Brain microvascular endothelial cell (primary cell): ENCODE data around the gene TMIGD1.

Experiments
- DNase-seq: peaks from one replicate; pipeline ENCODE4 v3.0.0-alpha.2; 2020
- H3K27ac ChIP-seq: fragments of 250-450 bp; sonication (Bioruptor Pico); 2 replicates; pipeline ENCODE4 v1.5.1; 2020; ENCODE audit warnings: mild to moderate bottlenecking, moderate library complexity
- H3K27me3 ChIP-seq: fragments of 250-450 bp; sonication (Bioruptor Pico); replicated peaks from 2 replicates; pipeline ENCODE4 v1.5.1; 2020; ENCODE audit warnings: mild to moderate bottlenecking
- H3K36me3 ChIP-seq: fragments of 250-450 bp; sonication (Bioruptor Pico); replicated peaks from 2 replicates; pipeline ENCODE4 v1.5.1; 2020; ENCODE audit warnings: mild to moderate bottlenecking
- H3K4me3 ChIP-seq: 2 replicates; pipeline ENCODE4 v1.5.1; 2011; ENCODE audit warnings: low read depth, mild to moderate bottlenecking, control low read depth, low read length, moderate library complexity
- in situ Hi-C: cut with HindIII; loops from 2 replicates; pipeline ENCODE4 v1.10.0; 2017; ENCODE audit warnings: low sequenced_read_pairs, low pct_ligation_motif_present
- TF ChIP-seq, protein P1 (sequence below): IDR thresholded peaks from 2 replicates; pipeline ENCODE4 v1.5.1; 2011; ENCODE audit warnings: low read depth, mild to moderate bottlenecking, moderate library complexity, low read length, control low read depth, inconsistent platforms; ENCODE audit errors: missing control alignments

The TMIGD1 gene

DNA sequence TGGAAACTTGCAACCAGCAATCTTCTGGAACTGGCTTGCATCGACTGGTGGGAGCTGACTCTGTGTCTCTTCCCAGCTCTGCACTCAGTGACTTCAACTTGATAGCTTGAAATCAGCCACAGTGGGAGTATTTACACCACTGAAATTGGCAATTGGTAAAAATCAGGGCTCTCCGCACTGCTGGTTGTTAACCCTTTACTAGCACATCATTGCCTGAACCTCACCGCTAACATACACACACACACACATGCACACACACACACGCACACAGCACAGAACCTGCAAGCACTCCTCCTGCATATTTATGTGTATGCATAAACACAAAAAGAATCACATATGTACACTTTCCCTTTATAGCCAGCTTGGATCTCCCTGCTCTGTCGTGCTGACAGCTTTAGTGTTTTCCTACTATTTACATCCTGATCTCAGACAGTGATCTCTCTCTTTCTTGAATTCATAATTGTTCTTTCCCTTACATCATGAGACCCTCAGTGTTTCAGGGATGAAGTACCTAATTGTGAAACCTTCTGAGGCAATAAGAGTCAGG, 7.9 kb upstream of the TMIGD1 start:
- no peaks in the 10 kb centered on the region for H3K27me3 ChIP-seq
- in situ Hi-C loops, result no loop called here
- H3K4me3 ChIP-seq, result no peak overlapping the region
- H3K36me3 ChIP-seq, result no peaks in the 10 kb centered on the region
- TF ChIP-seq, protein P1, sequence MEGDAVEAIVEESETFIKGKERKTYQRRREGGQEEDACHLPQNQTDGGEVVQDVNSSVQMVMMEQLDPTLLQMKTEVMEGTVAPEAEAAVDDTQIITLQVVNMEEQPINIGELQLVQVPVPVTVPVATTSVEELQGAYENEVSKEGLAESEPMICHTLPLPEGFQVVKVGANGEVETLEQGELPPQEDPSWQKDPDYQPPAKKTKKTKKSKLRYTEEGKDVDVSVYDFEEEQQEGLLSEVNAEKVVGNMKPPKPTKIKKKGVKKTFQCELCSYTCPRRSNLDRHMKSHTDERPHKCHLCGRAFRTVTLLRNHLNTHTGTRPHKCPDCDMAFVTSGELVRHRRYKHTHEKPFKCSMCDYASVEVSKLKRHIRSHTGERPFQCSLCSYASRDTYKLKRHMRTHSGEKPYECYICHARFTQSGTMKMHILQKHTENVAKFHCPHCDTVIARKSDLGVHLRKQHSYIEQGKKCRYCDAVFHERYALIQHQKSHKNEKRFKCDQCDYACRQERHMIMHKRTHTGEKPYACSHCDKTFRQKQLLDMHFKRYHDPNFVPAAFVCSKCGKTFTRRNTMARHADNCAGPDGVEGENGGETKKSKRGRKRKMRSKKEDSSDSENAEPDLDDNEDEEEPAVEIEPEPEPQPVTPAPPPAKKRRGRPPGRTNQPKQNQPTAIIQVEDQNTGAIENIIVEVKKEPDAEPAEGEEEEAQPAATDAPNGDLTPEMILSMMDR, result no peak
- H3K27ac ChIP-seq, result no peak overlapping the region
- no peak for DNase-seq

DNA sequence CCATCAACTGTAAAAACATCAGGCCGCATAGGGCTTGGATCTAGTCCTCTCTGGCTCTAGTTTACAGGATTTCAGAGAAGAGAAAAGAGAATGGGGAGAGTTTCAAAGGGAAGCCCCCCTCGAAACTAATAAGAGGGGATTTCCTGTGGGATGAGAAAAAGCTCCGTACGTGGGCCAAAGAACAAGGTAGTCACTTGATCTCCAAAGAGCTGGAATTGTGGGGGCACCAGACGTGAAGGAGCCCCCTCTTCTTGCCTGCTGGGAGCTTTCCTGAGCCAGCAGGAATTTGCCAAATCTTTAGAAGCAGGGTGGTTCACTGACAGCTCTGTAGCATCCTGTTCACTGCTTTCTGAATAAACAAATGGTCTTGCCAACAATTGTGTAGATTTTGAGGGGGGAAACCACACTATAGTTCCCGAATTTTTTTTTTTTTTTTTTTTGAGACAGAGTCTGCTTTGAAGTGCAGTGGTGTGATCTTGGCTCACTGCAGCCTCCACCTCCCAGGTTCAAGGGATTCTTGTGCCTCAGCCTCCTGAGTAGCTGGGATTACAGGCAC, 7.0 kb upstream of the TMIGD1 start:
- Histone ChIP-seq H3K27me3 (no peaks in the 10 kb centered on the region), H3K27ac (peak overlapping the region; percentile 41), H3K4me3 (no peak overlapping the region), H3K36me3 (no peaks in the 10 kb centered on the region)
- no peak for DNase-seq
- in situ Hi-C loops, result no loop called here
- TF ChIP-seq, protein P1, result no peak

DNA sequence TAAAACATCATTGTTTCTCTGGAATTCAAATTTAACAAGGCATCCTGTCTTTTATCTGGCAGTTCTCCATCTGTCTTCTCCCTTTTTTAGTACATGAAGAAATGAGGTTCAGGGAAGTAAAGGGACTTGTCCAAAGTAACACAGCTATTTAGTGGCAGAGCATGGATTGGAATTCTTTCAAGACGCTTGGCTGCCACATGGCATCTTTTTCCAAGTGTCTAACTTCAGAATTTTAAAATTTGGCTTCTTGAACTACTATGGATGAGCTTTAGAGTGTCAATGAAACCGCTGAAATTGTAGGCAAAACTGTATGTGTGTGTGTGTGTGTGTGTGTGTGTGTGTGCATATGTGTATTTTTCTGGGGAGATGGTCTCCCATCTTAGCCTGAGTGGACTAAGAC, 5.2 kb upstream of the TMIGD1 start:
- Histone ChIP-seq H3K36me3 (no peaks in the 10 kb centered on the region), H3K4me3 (no peak overlapping the region), H3K27me3 (no peaks in the 10 kb centered on the region), H3K27ac (no peak overlapping the region)
- no peak for DNase-seq
- TF ChIP-seq, protein P1, result no peak
- in situ Hi-C loops, result no loop called here

DNA sequence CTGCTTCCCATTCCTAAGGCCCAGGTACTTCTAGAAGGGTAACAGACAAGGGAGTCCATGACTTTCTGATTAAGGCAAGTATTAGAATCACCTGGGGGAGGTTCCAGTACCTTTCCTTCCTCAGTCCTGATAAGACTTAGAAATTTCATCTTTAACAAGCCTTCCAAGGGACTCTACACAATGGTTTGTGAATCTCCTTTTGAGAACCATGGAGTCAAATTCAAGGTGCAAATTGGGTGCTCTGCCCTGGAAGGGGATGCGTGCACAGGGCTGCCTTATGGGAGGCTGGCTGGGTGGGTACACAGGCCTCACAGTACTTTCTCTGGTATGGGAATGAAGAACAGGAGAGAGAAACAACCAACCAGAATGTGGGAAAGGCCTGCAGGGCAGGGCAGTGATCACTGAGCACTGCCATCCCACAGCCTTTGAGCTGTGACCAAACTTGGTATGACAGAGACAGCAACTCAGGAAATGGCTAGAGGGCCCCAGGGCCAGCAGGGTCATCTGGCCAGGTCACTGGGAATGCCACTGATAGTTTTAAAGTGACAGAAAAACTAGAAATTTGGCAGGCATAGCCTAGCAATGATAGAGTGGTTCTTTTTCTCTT, 3.6 kb upstream of the TMIGD1 start:
- Histone ChIP-seq H3K36me3 (no peaks in the 10 kb centered on the region), H3K27me3 (no peaks in the 10 kb centered on the region), H3K4me3 (no peak overlapping the region), H3K27ac (no peak overlapping the region)
- TF ChIP-seq, protein P1, result no peak
- DNase-seq, result no peak
- in situ Hi-C loops, result no loop called here

DNA sequence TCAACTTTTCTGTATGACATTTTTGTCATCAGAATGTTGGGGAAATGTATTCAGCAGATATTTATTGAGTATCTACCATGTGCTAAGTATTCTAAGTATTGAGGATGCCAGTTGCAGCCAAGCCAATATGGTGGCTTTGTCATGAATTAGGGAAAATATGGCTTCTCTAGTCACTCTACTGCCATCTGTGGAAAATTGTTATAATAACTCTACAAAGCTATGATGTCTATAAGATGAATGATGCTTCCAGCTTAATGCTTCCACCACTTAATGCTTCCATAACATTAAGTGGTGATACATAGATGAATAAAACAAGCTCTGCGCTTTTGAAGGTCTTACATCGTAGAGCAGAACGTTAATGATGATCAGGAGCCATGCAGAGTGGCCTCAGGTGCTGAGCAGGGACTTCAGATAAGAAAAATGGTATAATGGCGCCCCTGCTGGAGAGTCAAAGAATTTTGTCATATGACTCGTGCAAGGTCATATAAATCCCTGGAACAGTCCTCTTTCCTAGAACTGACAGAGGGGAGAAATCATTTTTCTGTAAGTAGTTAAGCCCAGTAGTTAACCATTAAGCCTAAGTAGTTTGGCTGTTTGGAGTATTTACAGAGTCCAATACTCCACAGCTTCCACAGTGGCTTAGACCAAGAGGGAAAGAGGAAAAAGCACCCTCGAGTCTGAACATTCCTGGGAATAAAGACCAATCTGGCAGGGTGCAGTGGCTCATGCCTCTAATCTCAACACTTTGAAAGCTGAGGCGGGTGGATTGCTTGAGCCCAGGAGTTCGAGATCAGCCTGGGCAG, 2.7 kb upstream of the TMIGD1 start:
- Histone ChIP-seq H3K4me3 (no peak overlapping the region), H3K27ac (no peak overlapping the region), H3K27me3 (no peaks in the 10 kb centered on the region), H3K36me3 (no peaks in the 10 kb centered on the region)
- in situ Hi-C loops, result no loop called here
- peak; percentile 56 for DNase-seq
- TF ChIP-seq, protein P1, result peak; percentile 67
